Body of pancreas (tissue), 4 donors: ENCODE data around the gene RGS12. TPM values are rescaled to one million over a fixed set of nuclear protein-coding genes. Genes with fewer than 3 reads are reported as not detected.

ENCODE experiments used
- ATAC-seq: fragments of 150-250 bp; one replicate; pipeline ENCODE4 v1.9.1; 2016
- DNase-seq, 4 donors: peaks; one replicate each; pipeline ENCODE4 v3.0.0-alpha.2; 2019
- H3K27ac ChIP-seq, 4 donors: fragments of 200-600 bp; sonication (generic); 1 replicate in 3 of 4; 2 replicates in 1 of 4; pipeline versions ENCODE4 v1.5.1 to v1.6.1; 2016 to 2019; ENCODE audit warnings: mild to moderate bottlenecking in 1 of 4, mixed read lengths in 1 of 4, moderate library complexity in 1 of 4
- H3K27me3 ChIP-seq, 2 donors: fragments of 200-600 bp; sonication (generic); one replicate each; pipeline ENCODE4 v1.6.0; 2016; ENCODE audit warnings: mild to moderate bottlenecking in 1 of 2
- H3K36me3 ChIP-seq, 2 donors: fragments of 200-600 bp; sonication (generic); replicated peaks in 1 of 2; 2 replicates each; pipeline ENCODE4 v1.5.1; 2016; ENCODE audit warnings: low read depth in 2 of 2; ENCODE audit not compliant: insufficient read depth in 1 of 2
- H3K4me1 ChIP-seq: fragments of 200-600 bp; sonication (generic); one replicate; pipeline ENCODE4 v1.6.0; 2016
- H3K4me3 ChIP-seq, 2 donors: fragments of 200-600 bp; sonication (generic); 1 replicate in 1 of 2; 2 replicates in 1 of 2; pipeline ENCODE4 v1.5.1; 2016 to 2019
- H3K9me3 ChIP-seq, 3 donors: fragments of 200-600 bp; sonication (generic); 1 replicate in 2 of 3; 2 replicates in 1 of 3; pipeline ENCODE4 v1.5.1; 2016
- CTCF ChIP-seq, 7 experiments: fragments of 450-650 bp in 4 of 7; fragments of 200-600 bp in 3 of 7; sonication (generic) in 3 of 7; IDR thresholded peaks; one replicate each; pipeline ENCODE4 v1.5.1; 2016 to 2019; ENCODE audit warnings: antibody characterized with exemption in 7 of 7
- POLR2A ChIP-seq, 3 donors: fragments of 450-650 bp; IDR thresholded peaks; one replicate each; pipeline ENCODE4 v1.6.1; 2016; ENCODE audit warnings: antibody characterized with exemption in 3 of 3, mild to moderate bottlenecking in 2 of 3
- WGBS, 2 donors: methylation state at CpG; one replicate each; pipeline ENCODE4 v1.1.5; 2017; 5-methylcytosine and 5-hydroxymethylcytosine counted together
- intact Hi-C: fragments of 100-400 bp; cut with DNase I; formaldehyde crosslinking; loops from one replicate; pipeline ENCODE4 v1.15.1; 2023
- total RNA-seq, 2 donors: library from RNA; depleted of rRNA; stranded (reverse); fragments of >200 nt; gene quantifications; one replicate each; pipeline ENCODE4 v1.1.0, GENCODE V29; 2016

Gene RGS12
- total RNA-seq, 2 donors from 2014 or later: 9.1 to 12.5 TPM

DNA sequence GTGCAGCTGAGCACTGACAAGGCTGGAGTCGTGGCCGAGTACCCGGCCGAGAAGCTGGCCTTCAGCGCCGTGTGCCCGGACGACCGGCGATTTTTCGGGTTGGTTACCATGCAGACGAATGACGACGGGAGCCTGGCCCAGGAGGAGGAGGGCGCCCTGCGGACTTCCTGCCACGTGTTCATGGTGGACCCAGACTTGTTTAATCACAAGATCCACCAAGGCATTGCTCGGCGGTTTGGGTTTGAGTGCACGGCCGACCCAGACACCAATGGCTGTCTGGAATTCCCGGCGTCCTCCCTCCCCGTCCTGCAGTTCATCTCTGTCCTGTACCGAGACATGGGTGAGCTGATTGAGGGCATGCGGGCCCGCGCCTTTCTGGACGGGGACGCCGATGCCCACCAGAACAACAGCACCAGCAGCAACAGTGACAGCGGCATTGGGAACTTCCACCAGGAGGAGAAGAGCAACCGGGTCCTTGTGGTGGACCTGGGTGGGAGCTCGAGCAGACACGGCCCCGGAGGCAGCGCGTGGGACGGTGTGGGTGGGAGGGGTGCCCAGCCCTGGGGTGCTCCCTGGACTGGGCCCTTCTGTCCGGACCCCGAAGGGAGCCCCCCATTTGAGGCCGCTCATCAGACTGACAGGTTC is 24.3 kb downstream of the RGS12 start:
- no peak overlapping the region for H3K27ac ChIP-seq
- no peak for ATAC-seq
- intact Hi-C loops: no loop called here
- no peak overlapping the region for H3K4me3 ChIP-seq
- WGBS, 2 donors: 94 to 98% methylated on average over 18 to 40 of the region's 42 CpGs
- peaks cover 12% of the 10 kb centered on the region for H3K4me1 ChIP-seq
- no peaks in the 10 kb centered on the region for H3K27me3 ChIP-seq
- no peaks in the 10 kb centered on the region for H3K36me3 ChIP-seq
- DNase-seq: peak in 2 of 4 donors; percentile 5 to 9
- no peak for TF ChIP-seq POLR2A (IDR thresholded peaks at IDR 0.05)
- TF ChIP-seq CTCF (IDR thresholded peaks at IDR 0.05): no peak
- no peaks in the 10 kb centered on the region for H3K9me3 ChIP-seq

DNA sequence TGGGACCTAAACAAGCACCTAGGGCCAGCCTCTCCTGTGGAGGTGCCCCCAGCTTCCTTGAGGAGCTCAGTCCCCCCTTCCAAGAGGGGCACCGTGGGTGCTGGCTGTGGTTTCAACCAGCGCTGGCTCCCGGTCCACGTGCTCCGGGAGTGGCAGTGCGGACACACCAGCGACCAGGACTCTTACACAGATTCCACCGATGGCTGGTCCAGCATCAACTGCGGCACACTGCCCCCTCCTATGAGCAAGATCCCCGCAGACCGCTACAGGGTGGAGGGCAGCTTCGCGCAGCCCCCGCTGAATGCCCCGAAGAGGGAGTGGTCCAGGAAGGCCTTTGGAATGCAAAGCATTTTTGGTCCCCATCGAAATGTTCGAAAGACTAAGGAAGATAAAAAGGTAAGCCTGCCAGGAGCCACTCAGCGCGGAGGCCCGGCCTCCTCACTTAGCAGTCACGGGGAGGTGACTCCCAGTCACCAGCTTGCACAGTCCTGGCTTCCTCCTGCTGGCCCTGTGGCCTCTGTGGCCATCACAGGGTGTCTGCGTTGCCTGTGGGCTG is 24.9 kb downstream of the RGS12 start:
- Histone ChIP-seq H3K9me3 (no peaks in the 10 kb centered on the region), H3K27ac (no peak overlapping the region), H3K27me3 (no peaks in the 10 kb centered on the region), H3K36me3 (no peaks in the 10 kb centered on the region), H3K4me3 (no peak overlapping the region), H3K4me1 (peaks cover 12% of the 10 kb centered on the region)
- ATAC-seq (no peak), DNase-seq (peak in 1 of 4 donors; percentile 7)
- 92 to 93% methylated on average over 9 to 18 of the region's 22 CpGs for whole genome bisulfite sequencing, 2 donors
- intact Hi-C loops: no loop called here
- no peak for TF ChIP-seq POLR2A (IDR thresholded peaks at IDR 0.05)
- TF ChIP-seq CTCF (IDR thresholded peaks at IDR 0.05): no peak

- Histone ChIP-seq H3K27ac (no peak overlapping the region), H3K4me3 (no peak overlapping the region), H3K36me3 (no peaks in the 10 kb centered on the region), H3K4me1 (peaks cover 12% of the 10 kb centered on the region), H3K27me3 (no peaks in the 10 kb centered on the region), H3K9me3 (no peaks in the 10 kb centered on the region)
- no peak for ATAC-seq
- intact Hi-C loops: no loop called here
- peak in 2 of 4 donors; percentile 6 to 13 for DNase-seq
- TF ChIP-seq POLR2A (IDR thresholded peaks at IDR 0.05): no peak
- no peak for TF ChIP-seq CTCF (IDR thresholded peaks at IDR 0.05)
- WGBS, 2 donors: 96 to 100% methylated on average over 7 to 10 of the region's 10 CpGs
These were observed 25.8 kb downstream of the RGS12 start for GRCh38 chr4:3318561-3319021.

GRCh38 chr4:3320361-3321023 is 27.7 kb downstream of the RGS12 start:
- H3K9me3 ChIP-seq: no peaks in the 10 kb centered on the region
- TF ChIP-seq CTCF (IDR thresholded peaks at IDR 0.05): no peak
- no peak for TF ChIP-seq POLR2A (IDR thresholded peaks at IDR 0.05)
- H3K27me3 ChIP-seq: no peaks in the 10 kb centered on the region
- intact Hi-C loops: no loop called here
- no peak overlapping the region for H3K27ac ChIP-seq
- WGBS, 2 donors: 48 to 64% methylated on average over 8 to 21 of the region's 21 CpGs
- ATAC-seq: no peak
- peak in 3 of 4 donors; percentile 6 to 45 (median 29) for DNase-seq
- H3K4me3 ChIP-seq: no peak overlapping the region
- no peaks in the 10 kb centered on the region for H3K36me3 ChIP-seq
- peaks cover 12% of the 10 kb centered on the region for H3K4me1 ChIP-seq
